Heart left ventricle (tissue), 16 donors: ENCODE measurements around the gene COBL. TPM values are rescaled to one million over a fixed set of nuclear protein-coding genes. Genes with fewer than 3 reads are reported as not detected.
A peak's percentile ranks its signal among the peaks of the same experiment; 100 is the strongest.

Source experiments
- ATAC-seq, 4 donors: fragments of 200-7000 bp; cut with Tn5 transposase; one replicate each; pipeline ENCODE4 v1.9.1; 2020 to 2022; ENCODE audit warnings: moderate library complexity in 4 of 4, mild to moderate bottlenecking in 3 of 4, moderate number of reproducible peaks in 1 of 4
- DNase-seq, 5 donors: peaks; one replicate each; pipeline ENCODE4 v3.0.0-alpha.2; 2020
- H3K27ac ChIP-seq, 12 donors: fragments of 200-600 bp; sonication (generic) in 4 of 12; one replicate each; pipeline versions ENCODE4 v1.5.0 to v1.8.0; 2016 to 2022; ENCODE audit warnings: mild to moderate bottlenecking in 2 of 12
- H3K27me3 ChIP-seq, 9 donors: fragments of 200-600 bp; sonication (generic) in 2 of 9; one replicate each; pipeline versions ENCODE4 v1.5.1 to v1.8.0; 2016 to 2022; ENCODE audit warnings: mild to moderate bottlenecking in 3 of 9
- H3K36me3 ChIP-seq, 9 donors: fragments of 200-600 bp; sonication (generic) in 2 of 9; one replicate each; pipeline versions ENCODE4 v1.5.0 to v1.8.0; 2018 to 2022; ENCODE audit warnings: mild to moderate bottlenecking in 2 of 9
- H3K4me1 ChIP-seq, 12 donors: fragments of 200-600 bp; sonication (generic) in 4 of 12; one replicate each; pipeline versions ENCODE4 v1.5.0 to v1.8.0; 2016 to 2022; ENCODE audit warnings: mild to moderate bottlenecking in 3 of 12
- H3K4me3 ChIP-seq, 12 donors: fragments of 200-600 bp; sonication (generic) in 4 of 12; one replicate each; pipeline versions ENCODE4 v1.5.0 to v1.8.0; 2017 to 2022; ENCODE audit warnings: mild to moderate bottlenecking in 9 of 12, moderate library complexity in 4 of 12
- H3K9me3 ChIP-seq, 12 donors: fragments of 200-600 bp; sonication (generic) in 4 of 12; one replicate each; pipeline versions ENCODE4 v1.5.0 to v1.8.0; 2016 to 2022; ENCODE audit warnings: mild to moderate bottlenecking in 1 of 12
- CTCF ChIP-seq, 12 donors: fragments of 200-600 bp; sonication (generic) in 4 of 12; IDR thresholded peaks; one replicate each; pipeline versions ENCODE4 v1.5.0 to v1.8.0; 2018 to 2022; ENCODE audit warnings: antibody characterized with exemption in 12 of 12, mild to moderate bottlenecking in 5 of 12
- POLR2A ChIP-seq, 2 donors: fragments of 450-650 bp; IDR thresholded peaks; one replicate each; pipeline ENCODE4 v1.6.1; 2017; ENCODE audit warnings: antibody characterized with exemption in 2 of 2, mild to moderate bottlenecking in 2 of 2, moderate library complexity in 2 of 2
- WGBS, 4 donors: extraction: QIAGEN DNeasy Blood & Tissue Kit in 2 of 4; methylation state at CpG; one replicate each; pipeline versions ENCODE4 v1.1.5 to v1.1.7; 2013 to 2018; 5-methylcytosine and 5-hydroxymethylcytosine counted together
- intact Hi-C, 10 donors: fragments of 100-400 bp; cut with DNase I; formaldehyde crosslinking; loops; one replicate each; pipeline versions ENCODE4 v1.11.1 to v1.14.2; 2022
- polyA plus RNA-seq, 2 donors: library from polyadenylated mRNA; stranded (reverse); fragments of 200-250 nt; gene quantifications; one replicate each; pipeline ENCODE4 v1.2.3, GENCODE V29; 2013
- total RNA-seq, 9 donors: library from RNA; depleted of rRNA in 2 of 9; stranded (reverse); fragments of >200 nt in 2 of 9; fragmentation: NEBNext Ultra II Directional in 3 of 9; extraction: Animal tissue kit (Norgen Biotek cat#: 25700) in 3 of 9; gene quantifications; one replicate each; pipeline versions ENCODE4 v1.1.0 to v1.2.4, GENCODE V29; 2016 to 2023
- donor health status: ischemic (EF 13 %, LVEDD 7.1; RV severe dilation, severe dysfunction).
- donor health status: healthy with polysubstance abuse.
- donor health status: DM: no; HTN: yes; CAD: no.
- donor health status: DM: no; HTN: no; CAD: no.
- donor health status: ischemic (EF 25% LVEDD 6.9; RV normal size, moderate dysfunction).
- donor health status: ischemic (EF 25% LVEDD 5.7; RV mildly dilated, moderate dysfunction).
- donor health status: healthy.
- donor health status: DM: yes; HTN: yes; CAD: no.
- donor health status: ischemic (EF 35%, LVEDD 5.7; RV mildly dilated, moderate dysfunction).
- donor health status: nonischemic (EF 11% LVEDD 7.7; RV severe dilation, severe dysfunction).
- donor health status: DM: yes; HTN: yes; CAD: no.
- donor health status: PGD.
- donor health status: ischemic (EF 29% LVEDD 5.4; RV normal size, mild dysfunction).
- donor health status: nonischemic (EF 23%, LVEDD 6.1; RV moderate dilation, normal function).

Gene COBL
- total and polyA plus RNA-seq, 11 donors = 25.9 to 123 (median 80.4) TPM

GRCh38 chr7:51309361-51310130 lies 7.1 kb downstream of the COBL start:
- peaks cover 0 to 41% (median 3%) of the 10 kb centered on the region in 12 donors for H3K4me1 ChIP-seq
- 72 to 79% (median 74%) methylated on average over 8 of the region's 8 CpGs for WGBS, 4 donors
- H3K4me3 ChIP-seq = no peak overlapping the region
- H3K27me3 ChIP-seq = peaks cover 0 to 7% (median 0%) of the 10 kb centered on the region in 9 donors
- no peaks in the 10 kb centered on the region for H3K9me3 ChIP-seq
- ATAC-seq = peak in 2 of 4 donors; percentile 12 to 32
- intact Hi-C loops = loop anchor here in 3 of 10 donors (5.0 kb wide), 2 partner anchors 47 to 62 kb away; no protein-coding TSS in a partner anchor
- H3K27ac ChIP-seq = peak overlapping the region in 1 of 12 donors; percentile 11
- TF ChIP-seq CTCF (IDR thresholded peaks at IDR 0.05) (no peak), POLR2A (IDR thresholded peaks at IDR 0.05) (no peak)
- DNase-seq = no peak
- H3K36me3 ChIP-seq = no peaks in the 10 kb centered on the region

- H3K9me3 ChIP-seq = no peaks in the 10 kb centered on the region
- ATAC-seq (peak in 2 of 4 donors; percentile 12 to 15), DNase-seq (no peak)
- 43 to 58% (median 47%) methylated on average over 5 of the region's 5 CpGs for WGBS, 4 donors
- TF ChIP-seq CTCF (IDR thresholded peaks at IDR 0.05) (no peak), POLR2A (IDR thresholded peaks at IDR 0.05) (no peak)
- no peak overlapping the region for H3K4me3 ChIP-seq
- H3K4me1 ChIP-seq = peaks cover 0 to 38% (median 9%) of the 10 kb centered on the region in 12 donors
- H3K27me3 ChIP-seq = no peaks in the 10 kb centered on the region
- intact Hi-C loops = loop anchor here in 2 of 10 donors (5.0 kb wide), 2 partner anchors 46 to 61 kb away; no protein-coding TSS in a partner anchor
- H3K27ac ChIP-seq = peak overlapping the region in 4 of 12 donors; percentile 3 to 47 (median 34)
- H3K36me3 ChIP-seq = no peaks in the 10 kb centered on the region
Observed at GRCh38 chr7:51308696-51309095, 7.9 kb downstream of the COBL start.

- ATAC-seq (peak in 3 of 4 donors; percentile 16 to 58 (median 55)), DNase-seq (no peak)
- Histone ChIP-seq H3K27ac (peak overlapping the region in 6 of 12 donors; percentile 3 to 47 (median 34)), H3K4me3 (no peak overlapping the region), H3K9me3 (no peaks in the 10 kb centered on the region), H3K27me3 (no peaks in the 10 kb centered on the region), H3K4me1 (peaks cover 0 to 41% (median 11%) of the 10 kb centered on the region in 12 donors), H3K36me3 (no peaks in the 10 kb centered on the region)
- intact Hi-C loops = loop anchor here in 2 of 10 donors (5.0 kb wide), 2 partner anchors 46 to 61 kb away; no protein-coding TSS in a partner anchor
- 22 to 31% (median 27%) methylated on average over 4 of the region's 4 CpGs for WGBS, 4 donors
- TF ChIP-seq POLR2A (IDR thresholded peaks at IDR 0.05) (no peak), CTCF (IDR thresholded peaks at IDR 0.05) (no peak)
Observed at GRCh38 chr7:51308265-51308664, 8.3 kb downstream of the COBL start.

- Histone ChIP-seq H3K4me1 (peaks cover 0 to 45% (median 13%) of the 10 kb centered on the region in 12 donors), H3K36me3 (no peaks in the 10 kb centered on the region)
- peak in 1 of 4 donors; percentile 7 for ATAC-seq
Observed at GRCh38 chr7:51307651-51308210, 8.9 kb downstream of the COBL start.

More at GRCh38 chr7:51307651-51308210, 8.9 kb downstream of the COBL start:
- Histone ChIP-seq H3K27me3 (no peaks in the 10 kb centered on the region), H3K9me3 (no peaks in the 10 kb centered on the region), H3K4me3 (no peak overlapping the region), H3K27ac (peak overlapping the region in 6 of 12 donors; percentile 3 to 47 (median 34))
- TF ChIP-seq POLR2A (IDR thresholded peaks at IDR 0.05) (no peak), CTCF (IDR thresholded peaks at IDR 0.05) (no peak)
- DNase-seq = no peak
- 37 to 61% (median 47%) methylated on average over 8 of the region's 8 CpGs for WGBS, 4 donors
- intact Hi-C loops = loop anchor here in 2 of 10 donors (5.0 kb wide), 2 partner anchors 45 to 60 kb away; no protein-coding TSS in a partner anchor
